Measurements from ENCODE around the gene WBP2. TPM values are rescaled to one million over a fixed set of nuclear protein-coding genes. Genes with fewer than 3 reads are reported as not detected.

The WBP2 gene
- total and polyA plus RNA-seq, 2 of the 13 experiments (the other 11 are each of a cell fraction or from before 2014, with no cell fraction given): 29.2 to 29.5 TPM

DNA sequence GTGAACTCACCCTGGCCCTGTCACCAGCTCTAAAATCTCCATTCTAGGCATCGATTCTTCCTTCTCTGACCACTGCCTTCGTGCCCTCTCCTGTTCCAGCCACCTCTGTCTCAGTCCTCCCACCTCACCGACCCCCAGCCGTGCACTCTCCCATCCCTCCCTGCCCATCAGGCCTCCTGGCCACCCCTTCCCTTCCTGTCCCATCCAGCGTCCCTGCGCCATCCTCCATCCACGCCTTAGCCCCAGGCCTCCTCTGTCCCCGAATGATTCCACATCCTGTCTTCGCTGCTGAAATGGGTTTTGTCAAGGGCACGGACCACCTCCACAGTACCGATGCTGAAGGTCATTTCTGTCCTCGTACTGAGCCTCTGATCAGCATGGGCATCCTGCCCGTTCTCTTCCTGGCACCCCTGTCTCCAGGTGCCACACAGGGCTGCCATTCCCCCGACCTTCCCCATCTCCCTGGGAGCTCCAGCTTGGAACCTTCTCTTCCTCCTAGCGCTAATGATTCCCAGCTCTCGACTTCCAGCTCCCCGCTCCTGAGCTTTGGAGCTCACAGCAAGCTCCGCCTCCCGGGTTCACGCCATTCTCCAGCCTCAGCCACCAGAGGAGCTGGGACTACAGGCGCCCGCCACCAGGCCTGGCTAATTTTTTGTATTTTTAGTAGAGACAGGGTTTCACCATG is 39.1 kb upstream of the WBP2 start (continued):
- peak; percentile 39; the same call in 1 of the 2 replicates for TF ChIP-seq DZIP1 (CRISPR knock-in tag; IDR thresholded peaks at IDR 0.05)
- no peak for TF ChIP-seq ETV6 (CRISPR knock-in tag; conservative IDR thresholded peaks at IDR 0.05)
- no peak for TF ChIP-seq SIN3A (IDR thresholded peaks at IDR 0.05; ENCODE audit: borderline replicate concordance, low read depth, low read length)
- no peak for TF ChIP-seq NFE2L1 (CRISPR knock-in tag; IDR thresholded peaks at IDR 0.05; ENCODE audit: borderline replicate concordance)
- TF ChIP-seq PITX1 (CRISPR knock-in tag; IDR thresholded peaks at IDR 0.05): no peak
- TF ChIP-seq TBX2 (CRISPR knock-in tag; IDR thresholded peaks at IDR 0.05; ENCODE audit: borderline replicate concordance): peak; percentile 55; the same call in 1 of the 2 replicates
- 0 out of 2 replicates have a peak, but pooled peaks have one; percentile 50 for TF ChIP-seq REL (CRISPR knock-in tag; conservative IDR thresholded peaks at IDR 0.05)
- TF ChIP-seq MAX (IDR thresholded peaks at IDR 0.05): peak; percentile 43; the same call in 1 of the 2 replicates
- TF ChIP-seq GMEB2 (CRISPR knock-in tag; IDR thresholded peaks at IDR 0.05; ENCODE audit: low read depth): no peak
- 0 out of 2 replicates have a peak, but pooled peaks have one; percentile 64 for TF ChIP-seq EED (CRISPR knock-in tag; IDR thresholded peaks at IDR 0.05)
- 0 out of 2 replicates have a peak, but pooled peaks have one; percentile 37 for TF ChIP-seq TAF1 (CRISPR knock-in tag; IDR thresholded peaks at IDR 0.05)
- TF ChIP-seq LRRFIP1 (CRISPR knock-in tag; conservative IDR thresholded peaks at IDR 0.05): no peak
- TF ChIP-seq EP300 (IDR thresholded peaks at IDR 0.05; ENCODE audit: low read depth in 2 of 2, low read length in 2 of 2): no peak
- TF ChIP-seq EP300 (CRISPR knock-in tag; IDR thresholded peaks at IDR 0.05; ENCODE audit: borderline replicate concordance): no peak
- TF ChIP-seq ZNF317 (CRISPR knock-in tag; IDR thresholded peaks at IDR 0.05): peak; percentile 13
- TF ChIP-seq, protein P1, sequence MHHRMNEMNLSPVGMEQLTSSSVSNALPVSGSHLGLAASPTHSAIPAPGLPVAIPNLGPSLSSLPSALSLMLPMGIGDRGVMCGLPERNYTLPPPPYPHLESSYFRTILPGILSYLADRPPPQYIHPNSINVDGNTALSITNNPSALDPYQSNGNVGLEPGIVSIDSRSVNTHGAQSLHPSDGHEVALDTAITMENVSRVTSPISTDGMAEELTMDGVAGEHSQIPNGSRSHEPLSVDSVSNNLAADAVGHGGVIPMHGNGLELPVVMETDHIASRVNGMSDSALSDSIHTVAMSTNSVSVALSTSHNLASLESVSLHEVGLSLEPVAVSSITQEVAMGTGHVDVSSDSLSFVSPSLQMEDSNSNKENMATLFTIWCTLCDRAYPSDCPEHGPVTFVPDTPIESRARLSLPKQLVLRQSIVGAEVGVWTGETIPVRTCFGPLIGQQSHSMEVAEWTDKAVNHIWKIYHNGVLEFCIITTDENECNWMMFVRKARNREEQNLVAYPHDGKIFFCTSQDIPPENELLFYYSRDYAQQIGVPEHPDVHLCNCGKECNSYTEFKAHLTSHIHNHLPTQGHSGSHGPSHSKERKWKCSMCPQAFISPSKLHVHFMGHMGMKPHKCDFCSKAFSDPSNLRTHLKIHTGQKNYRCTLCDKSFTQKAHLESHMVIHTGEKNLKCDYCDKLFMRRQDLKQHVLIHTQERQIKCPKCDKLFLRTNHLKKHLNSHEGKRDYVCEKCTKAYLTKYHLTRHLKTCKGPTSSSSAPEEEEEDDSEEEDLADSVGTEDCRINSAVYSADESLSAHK (CRISPR knock-in tag; IDR thresholded peaks at IDR 0.05; ENCODE audit: borderline replicate concordance): no peak
- TF ChIP-seq ZBTB7A (CRISPR knock-in tag; IDR thresholded peaks at IDR 0.05): no peak
- TF ChIP-seq ZNF607 (CRISPR knock-in tag; IDR thresholded peaks at IDR 0.05; ENCODE audit: borderline replicate concordance): 0 out of 2 replicates have a peak, but pooled peaks have one; percentile 54
- peak; percentile 34; the same call in 1 of the 2 replicates for TF ChIP-seq ZSCAN9 (CRISPR knock-in tag; IDR thresholded peaks at IDR 0.05; ENCODE audit: borderline replicate concordance)
- 0 out of 2 replicates have a peak, but pooled peaks have one; percentile 16 for TF ChIP-seq GATAD1 (CRISPR knock-in tag; IDR thresholded peaks at IDR 0.05)

All from HepG2 (cell line).